DMS114 treated with DMSO at 0.1 percent for 48 hours (cell line): ENCODE results near the gene CARMIL1.
A peak's percentile ranks its signal among the peaks of the same experiment; 100 is the strongest.
"Not testable (repeated sequence)": the region's sequence is repeated elsewhere in the genome, so short reads cannot be mapped to it uniquely, and the experiment has no call there.

Source experiments
- DNase-seq: peaks from one replicate; lab custom pipeline; 2025; ENCODE audit not compliant: unreplicated experiment; lab: John Stamatoyannopoulos, UW

Gene CARMIL1

DNA sequence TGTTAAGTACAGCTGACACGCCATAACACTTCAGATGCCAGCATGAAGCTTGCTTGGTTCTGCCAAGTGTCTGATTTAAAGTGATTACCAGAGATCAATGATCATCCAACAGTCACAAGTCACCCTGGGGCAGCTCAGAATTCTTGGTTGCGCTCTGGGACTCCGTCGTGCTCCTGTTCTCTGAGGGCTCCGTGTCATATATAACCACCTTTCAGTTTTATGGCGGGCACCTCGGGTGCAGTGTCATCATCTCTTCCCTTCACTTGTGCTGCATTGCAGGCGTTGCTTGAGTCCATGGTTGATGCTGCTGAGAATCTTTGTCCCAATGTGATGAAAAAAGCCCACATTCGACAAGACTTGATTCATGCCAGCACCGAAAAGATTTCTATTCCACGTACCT lies 271.5 kb downstream of the CARMIL1 start:
- DNase-seq: no peak

DNA sequence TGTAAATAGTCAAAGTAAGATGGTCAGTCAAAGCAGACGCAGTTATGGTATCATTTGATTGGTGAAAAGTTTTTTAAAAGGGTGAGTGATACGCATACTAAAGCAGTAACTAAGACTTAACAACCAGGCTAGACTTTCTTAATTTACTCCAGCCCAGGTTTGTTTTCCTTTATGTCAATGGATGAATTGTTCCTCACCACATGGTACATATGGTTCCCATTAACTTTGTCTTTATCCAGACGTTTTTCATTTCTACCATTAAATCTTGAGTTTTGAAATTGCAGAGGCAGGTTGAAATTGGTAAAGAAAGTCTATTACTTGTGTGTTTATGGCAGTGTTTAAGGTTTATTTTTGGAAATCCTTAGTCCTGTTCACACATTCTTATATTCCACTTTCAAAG lies 274.3 kb downstream of the CARMIL1 start:
- no peak for DNase-seq

DNA sequence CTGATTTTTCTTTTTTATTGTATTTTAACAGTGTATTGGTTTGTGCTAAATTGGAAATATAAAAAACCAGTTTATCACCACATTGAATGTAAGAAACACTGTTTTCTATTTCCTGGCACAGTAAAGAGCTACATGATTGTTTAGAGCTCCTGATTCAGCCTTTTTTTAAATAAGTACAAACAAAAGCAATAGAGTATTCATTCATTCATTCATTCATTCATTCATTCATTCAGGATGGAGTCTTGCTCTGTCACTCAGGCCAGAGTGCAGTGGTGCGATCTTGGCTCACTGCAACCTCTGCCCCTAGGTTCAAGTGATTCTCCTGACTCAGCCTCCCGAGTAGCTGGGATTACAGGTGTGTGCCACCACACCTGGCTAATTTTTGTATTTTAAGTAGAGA lies 276.0 kb downstream of the CARMIL1 start:
- DNase-seq: no peak

DNA sequence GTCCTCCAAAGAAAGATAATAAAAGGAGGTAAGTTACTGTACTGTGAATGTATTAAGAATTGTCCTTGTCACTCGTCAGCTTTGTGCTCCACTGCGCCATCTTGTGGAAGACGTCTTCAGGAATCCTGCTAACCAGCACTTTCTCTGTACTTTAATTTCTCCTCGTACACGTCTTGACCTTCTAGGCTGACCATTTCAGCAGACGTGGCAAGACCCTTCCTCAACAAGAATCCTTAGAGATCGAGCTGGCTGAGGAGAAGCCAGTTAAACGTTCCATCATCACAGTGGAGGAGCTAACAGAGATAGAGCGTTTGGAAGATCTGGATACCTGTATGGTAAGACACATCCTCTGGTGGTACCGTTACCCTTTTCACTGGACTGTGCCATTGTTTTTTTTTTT lies 277.3 kb downstream of the CARMIL1 start:
- DNase-seq: peak; percentile 71

DNA sequence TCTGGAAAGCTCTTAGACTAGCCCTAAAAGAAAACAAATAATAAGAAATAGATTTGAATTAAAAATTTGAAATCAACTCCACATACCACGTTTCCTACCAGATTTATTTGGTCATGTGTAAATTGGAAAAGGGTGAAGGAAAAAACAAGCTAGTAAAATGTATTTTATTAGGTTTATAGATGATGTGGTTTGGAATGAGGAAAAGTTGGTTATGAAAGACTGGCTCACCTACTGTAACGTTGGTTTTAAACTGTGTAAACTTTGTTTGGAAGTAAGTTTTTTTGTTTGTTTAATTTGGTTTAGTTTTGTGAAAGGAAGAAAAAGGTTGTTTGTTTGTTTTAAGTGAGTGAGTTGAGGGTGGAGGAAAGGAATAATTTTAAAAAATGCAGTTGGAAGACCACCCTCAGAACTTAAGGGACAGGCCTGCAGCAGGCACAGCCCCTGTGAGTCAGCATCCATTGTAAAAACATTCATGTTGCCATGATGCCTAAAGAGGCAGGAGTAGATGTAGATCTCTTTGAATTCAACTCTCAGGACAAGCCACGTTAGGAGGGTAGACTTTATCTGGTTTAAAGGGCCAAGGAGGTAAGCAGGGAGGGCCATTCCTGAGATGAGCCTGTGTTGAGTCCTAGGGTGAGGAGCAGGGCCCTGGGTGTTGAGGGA lies 279.1 kb downstream of the CARMIL1 start:
- DNase-seq: no peak

DNA sequence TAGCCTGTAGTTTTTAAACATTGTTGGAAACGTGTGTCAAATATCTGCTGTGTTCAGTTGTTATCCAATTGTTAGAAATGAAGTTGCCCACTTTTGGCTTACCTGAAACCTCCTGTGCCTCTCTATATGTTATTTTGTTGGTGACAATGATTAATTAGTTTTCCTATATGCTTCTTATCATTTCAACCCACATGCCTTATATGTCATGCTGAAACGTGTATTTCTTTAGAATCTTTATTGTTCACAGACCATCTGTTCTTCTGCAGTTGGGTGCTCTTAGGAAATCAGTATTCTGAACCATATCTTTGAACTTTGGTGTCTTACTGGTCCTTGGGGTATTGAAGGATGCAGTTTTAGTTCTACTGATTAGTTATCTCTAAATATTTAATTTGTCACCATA lies 281.7 kb downstream of the CARMIL1 start:
- no peak for DNase-seq

DNA sequence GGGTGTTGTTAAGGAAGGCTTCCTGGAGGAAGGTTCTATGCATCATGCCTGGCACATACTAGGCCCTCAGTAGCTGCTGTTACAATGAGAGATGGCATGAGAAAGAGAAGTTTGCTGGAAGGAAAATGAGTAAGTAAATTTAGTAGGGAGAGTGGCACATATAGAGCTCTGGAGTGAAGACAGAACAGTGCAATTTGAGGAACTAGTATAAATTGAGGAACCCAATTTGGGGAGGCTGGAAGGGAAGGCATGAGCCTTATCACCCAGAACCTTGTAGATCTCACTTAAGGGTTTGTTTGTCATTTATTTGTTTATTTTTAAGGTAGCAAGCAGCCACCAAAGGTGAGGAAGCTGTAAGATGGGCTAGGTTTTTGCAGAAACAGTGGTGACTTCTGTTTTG lies 285.8 kb downstream of the CARMIL1 start:
- DNase-seq: no peak

DNA sequence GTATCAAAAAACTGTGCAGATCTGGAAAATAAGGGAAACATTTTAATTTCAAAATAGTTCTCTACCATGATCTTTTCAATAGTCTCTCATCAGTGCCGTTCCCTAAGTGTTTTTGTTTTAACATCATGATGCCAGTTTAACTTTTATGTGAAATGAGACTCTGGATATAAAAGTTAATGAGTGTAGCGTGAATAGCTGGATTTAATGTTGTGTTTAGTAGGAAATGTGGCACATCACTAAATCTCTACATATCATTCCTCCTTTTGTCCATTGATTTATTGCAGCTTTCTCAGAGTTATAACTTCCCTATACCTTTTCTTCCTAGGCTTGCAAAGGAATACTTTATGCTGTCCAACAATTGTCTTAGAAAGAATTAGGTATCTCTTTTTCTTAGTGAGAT lies 291.4 kb downstream of the CARMIL1 start:
- no peak for DNase-seq

DNA sequence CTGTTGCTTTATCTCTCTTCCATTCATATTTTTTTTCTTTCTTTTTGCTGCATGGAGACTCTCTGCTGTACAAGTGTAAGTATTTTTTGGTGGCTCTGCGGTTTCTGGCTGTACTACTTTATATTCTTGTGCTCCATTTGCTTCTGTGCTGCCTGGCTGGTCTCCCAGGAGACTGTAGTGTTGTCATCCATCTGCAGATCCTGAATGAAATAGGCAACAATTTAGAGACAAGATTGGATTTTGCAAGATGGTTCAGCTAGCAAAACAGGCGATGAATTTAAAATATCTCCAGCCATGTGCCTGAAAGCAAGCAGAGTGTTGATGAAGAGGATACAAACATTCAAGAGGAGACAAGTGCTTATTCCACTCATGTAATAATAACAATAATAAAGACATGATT lies 297.7 kb downstream of the CARMIL1 start:
- no peak for DNase-seq

DNA sequence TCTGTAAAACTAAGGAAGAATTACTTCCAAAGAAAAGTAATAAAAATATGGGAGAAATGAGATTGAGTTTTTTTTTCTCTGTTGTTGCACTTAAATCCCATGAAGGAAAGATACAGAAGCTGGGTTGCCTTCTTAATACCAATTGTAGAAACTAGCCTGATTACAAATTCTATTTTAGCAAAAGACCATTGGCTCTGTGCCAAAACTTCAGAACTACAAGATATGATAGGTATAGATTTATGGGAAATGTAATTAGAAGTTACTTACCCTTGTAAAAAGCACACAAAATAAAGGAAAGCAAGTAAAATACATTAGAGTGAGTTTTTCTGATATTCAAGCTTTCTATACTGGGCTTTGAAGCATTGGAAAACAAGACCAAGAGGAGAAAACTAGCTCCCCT lies 299.4 kb downstream of the CARMIL1 start:
- no peak for DNase-seq

DNA sequence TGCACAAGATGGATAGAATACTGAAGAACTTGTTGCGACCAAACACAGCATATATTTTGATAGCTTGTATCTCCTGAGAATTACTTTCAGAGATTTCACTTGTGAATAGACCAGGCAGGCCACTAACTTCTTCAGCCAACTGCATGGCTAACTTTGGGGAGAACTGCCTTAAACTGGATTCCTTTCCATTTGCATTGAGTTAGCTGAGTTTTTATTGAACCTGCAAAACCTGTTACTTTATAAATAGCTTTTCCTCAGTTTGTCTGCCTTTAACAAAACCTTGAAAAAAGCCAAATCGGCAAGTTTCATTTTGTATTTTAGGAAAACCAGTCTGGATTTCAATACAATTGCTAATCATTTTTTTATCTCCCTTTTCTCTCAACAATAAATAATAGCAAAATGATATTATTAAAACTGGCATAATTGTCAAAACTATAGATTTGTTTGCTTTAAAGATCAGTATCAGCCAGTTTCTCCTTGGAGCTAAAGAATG lies 300.3 kb downstream of the CARMIL1 start:
- DNase-seq: no peak

DNA sequence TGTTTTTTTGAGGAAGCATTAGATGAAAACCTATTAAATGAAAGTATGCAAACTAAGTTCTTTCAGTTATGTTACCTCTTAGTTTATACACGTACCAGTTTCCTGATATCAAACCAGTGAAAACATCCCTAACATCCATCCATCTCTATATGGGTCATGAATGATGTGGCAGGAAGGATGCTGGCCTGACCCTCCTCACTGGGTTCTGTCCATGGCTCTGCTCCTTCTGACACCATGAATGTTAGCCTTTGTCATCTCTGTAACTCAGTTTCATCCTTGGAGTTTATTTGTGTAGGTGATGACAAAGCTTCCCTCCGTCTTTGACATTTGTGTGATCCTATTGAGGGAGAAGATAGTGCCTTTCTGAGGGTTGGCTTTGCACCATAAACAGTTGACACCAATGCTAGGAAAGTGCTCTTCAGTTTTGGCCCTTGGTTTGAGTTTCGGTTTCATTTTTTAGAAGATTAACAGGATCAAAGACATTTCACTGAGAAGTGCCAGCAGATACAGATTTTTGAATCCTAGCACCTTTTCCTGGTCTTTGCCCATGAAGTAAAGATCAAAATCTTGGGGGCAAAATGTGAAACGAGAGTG lies 300.8 kb downstream of the CARMIL1 start:
- no peak for DNase-seq

DNA sequence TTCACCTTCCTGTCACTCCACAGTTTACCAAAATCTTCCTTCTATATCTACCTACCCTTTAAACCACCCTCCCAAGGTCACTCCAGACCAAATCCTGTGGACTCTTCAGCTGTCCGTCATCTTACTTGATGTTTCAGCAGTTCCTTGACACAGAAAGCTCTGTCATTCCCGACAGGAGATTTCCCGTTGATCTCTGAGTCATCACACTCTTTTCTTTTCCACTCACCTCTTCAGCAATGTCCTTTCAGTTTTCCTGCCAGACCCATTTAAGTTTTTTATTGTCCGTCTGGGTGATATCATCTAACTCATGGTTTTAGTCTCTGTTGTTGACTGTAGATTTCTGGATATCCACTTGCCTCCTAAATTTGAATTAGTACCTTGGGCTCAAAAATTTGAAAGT lies 302.9 kb downstream of the CARMIL1 start:
- DNase-seq: no peak

DNA sequence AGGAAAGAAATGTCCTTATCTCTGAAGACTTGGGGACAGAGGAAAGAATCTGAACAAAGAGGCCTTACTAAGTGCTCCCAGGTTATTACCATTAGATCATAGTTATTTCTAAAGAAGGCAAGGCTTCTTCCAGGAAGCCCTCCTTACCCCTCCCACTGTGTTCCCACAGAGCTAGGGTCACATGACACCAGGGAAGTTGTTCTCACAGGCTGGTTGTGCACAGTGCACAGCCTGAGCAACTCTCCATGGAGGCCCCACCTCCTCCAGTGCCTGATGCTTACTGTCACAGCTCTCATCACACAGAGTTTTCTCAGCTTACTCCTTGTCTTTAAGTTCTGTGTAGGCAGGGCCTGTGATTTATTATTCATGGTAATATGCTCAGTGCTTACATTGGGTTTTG lies 303.9 kb downstream of the CARMIL1 start:
- DNase-seq: no peak

DNA sequence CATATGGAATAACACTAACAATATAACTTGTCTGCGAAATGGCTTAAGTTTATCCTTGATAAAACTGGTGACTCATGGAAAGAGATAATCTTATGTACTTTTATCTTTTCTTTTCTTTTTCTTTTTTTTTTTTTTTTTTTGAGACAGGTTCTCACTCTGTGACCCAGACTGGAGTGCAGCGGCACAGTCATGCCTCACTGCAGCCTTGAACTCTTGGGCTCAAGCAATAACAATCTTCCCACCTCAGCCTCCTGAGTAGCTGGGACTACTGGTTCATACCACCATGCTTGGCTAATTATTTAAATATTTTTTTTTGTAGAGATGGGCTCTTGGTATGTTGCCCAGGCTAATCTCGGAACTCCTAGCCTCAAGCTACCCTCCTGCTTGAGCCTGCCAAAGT lies 304.7 kb downstream of the CARMIL1 start:
- no peak for DNase-seq

DNA sequence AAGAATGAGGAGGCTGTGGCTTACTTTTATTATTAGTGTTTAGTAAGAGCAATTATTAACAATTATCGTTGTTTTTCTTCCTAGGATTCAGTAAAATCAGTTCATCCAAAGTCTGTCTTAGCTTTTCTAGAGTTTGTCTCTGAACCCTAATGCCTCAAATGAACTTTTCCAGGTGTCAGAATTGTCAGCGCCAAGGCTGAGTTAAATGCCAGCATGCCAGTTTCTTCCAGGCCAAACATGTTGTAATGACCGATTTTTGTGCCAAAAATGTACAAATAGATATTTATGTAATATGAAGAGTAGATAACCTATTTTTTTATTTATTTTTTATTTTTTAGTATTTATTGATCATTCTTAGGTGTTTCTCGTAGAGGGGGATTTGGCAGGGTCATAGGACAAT lies 306.1 kb downstream of the CARMIL1 start:
- DNase-seq: no peak

DNA sequence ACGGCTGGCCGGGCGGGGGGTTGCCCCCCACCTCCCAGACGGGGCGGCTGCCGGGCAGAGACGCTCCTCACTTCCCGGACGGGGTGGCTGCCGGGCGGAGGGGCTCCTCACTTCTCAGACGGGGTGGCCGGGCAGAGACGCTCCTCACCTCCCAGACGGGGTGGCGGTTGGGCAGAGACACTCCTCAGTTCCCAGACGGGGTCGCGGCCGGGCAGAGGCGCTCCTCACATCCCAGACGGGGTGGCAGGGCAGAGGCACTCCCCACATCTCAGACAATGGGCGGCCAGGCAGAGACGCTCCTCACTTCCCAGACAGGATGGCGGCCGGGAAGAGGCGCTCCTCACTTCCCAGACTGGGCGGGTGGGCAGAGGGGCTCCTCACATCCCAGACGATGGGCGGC lies 306.9 kb downstream of the CARMIL1 start:
- DNase-seq: not testable (repeated sequence)

DNA sequence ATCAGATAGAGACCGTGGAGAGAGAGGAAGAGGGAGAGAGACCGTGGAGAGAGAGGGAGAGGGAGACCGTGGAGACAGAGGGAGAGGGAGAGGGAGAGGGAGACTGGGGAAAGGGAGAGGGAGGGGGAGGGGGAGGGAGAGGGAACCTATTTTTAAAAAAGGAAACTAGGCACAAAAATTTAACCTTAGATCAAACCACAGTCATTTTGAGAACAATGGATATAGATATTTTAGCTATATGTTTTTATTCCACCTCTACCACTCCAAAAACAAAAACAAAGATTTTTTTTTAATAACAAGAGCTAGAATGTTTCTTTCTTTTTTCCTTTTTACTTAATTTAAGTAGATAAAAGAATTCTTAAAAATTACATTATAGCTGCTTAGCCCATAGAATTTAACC lies 307.8 kb downstream of the CARMIL1 start:
- DNase-seq: no peak

DNA sequence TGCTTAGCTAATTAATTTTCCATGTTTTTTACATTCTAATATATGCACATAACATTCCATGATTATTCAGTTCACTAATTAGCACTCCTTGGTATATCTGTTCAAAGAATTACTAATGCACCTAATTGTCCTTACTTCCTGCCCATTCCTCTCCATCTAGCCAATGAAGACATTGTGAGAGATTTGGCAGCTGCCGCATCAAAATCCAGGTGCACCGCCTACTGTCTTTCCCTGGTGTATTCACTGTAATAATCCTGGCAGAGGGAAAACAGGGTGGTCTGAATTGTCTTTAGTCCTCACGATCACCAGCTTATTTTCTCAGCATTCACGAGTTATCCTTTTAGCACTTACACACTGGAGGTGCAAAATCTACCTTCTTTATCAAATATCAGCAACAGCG lies 311.8 kb downstream of the CARMIL1 start:
- DNase-seq: no peak

DNA sequence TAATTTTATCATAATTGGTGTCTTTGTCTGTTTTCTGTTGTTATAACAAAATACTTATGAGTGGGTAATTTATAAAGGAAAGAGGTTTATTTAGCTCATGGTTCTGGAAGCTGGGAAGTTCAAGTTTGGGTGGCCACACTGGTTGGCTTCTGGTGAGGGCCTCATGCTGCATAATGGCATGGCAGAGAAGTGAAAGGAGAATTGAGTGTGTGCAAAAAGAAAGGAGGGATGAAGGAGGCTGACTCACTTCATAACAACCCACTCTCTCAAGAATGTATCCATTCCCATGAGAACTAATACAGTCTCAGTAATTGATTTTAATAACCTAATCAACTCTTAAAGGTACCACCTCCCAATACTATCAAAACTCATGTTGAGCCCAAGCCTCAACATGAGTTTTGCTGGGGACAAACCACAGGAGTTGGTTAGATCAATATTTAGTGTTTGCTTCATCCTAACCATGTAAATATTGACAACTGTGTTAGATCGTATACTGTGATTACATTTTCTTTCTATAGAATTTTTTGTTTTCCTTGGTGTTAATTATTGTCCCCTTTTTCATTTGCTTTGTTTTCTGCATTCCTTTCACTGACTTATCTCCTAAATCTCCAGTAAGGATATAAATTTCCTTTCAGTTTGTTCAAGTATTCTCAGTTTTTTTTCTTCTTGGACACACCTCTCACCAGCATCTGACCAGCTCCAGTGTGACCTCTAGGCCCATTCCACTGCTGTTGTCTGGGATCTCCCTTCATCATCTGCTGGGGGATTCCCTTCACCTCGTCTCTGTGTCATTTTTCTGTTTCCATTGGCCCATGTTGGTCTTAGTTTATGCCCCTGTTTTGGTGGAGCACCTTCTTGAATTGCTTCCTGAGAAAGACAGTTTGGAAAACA lies 318.0 kb downstream of the CARMIL1 start:
- no peak for DNase-seq

DNA sequence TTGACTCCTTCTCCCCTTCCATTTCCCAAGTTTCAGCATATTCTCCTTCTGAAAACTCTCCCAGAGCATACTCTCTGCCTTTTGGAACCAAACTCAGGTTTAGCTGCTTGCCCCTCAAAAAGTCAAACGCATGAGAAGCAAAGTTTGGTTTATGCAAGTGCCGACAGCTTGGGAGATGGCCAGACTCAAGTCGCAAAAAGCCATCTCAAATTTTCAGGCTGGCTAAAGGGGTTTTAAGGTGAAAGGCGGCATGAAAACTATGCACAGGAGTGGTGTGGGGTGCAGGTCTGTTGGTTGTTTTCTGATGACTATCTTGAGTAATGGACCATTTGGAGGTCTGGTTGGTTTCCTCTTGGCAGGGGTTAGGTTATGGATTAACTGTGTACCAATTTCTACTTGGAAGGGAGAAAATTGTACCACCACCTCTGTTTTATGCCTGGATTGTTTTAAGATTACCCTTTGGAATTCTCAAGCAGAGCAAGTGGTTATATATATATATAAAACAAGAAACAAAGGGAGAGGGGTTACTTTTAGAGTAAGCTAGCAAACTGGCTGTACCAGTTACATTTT lies 320.4 kb downstream of the CARMIL1 start:
- DNase-seq: no peak
